GF-D8 (cell line): ENCODE data around the gene HSBP1.

Source experiments
- DNase-seq: peaks from one replicate; lab custom pipeline; 2025; lab: John Stamatoyannopoulos, UW

HSBP1 gene

DNA sequence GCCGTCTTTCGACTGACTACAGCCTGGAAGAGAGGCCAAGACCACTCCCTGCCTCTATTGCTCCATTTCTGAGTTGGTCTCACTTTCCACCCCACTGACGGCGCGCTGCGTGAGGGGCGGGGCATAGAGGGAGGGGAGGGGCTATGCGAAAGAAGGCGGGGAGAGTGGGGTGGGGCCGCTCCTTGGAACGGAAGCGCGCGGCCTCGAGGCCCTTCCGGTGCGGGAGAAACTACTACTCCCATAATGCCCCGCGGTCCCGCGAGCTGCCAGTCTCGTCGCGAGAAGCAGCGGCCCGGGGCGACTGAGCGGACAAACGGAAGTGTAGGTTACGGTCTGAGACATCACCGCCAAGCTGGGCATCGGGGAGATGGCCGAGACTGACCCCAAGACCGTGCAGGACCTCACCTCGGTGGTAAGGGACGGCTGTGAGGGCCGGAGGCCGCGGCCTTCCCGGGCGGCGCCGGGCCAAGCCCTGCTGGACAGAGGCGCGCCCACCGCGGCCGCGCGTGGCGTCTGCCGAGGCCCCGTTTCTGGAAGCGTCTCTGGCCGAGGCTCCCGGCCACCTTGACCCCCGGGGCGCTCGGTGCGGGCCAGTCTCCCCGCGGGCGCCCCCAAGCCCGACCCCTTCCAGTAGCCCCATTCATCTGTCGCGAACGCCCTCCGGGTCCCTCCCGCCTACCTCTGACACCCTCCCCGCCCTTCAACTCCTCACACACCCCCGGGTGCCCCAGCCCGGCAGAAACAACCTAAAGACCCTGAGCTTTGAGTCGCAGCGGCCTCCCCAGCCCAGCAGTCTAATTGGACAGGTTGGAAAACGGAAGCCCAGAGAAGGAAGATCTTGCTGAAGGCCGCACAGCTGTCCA is at the start of gene HSBP1:
Gene HSBP1 (plus strand): TSS at position 269 of the 863 bp plus-strand sequence. CDS start 99 bp downstream, at position 368.
- peak; percentile 51 for DNase-seq

DNA sequence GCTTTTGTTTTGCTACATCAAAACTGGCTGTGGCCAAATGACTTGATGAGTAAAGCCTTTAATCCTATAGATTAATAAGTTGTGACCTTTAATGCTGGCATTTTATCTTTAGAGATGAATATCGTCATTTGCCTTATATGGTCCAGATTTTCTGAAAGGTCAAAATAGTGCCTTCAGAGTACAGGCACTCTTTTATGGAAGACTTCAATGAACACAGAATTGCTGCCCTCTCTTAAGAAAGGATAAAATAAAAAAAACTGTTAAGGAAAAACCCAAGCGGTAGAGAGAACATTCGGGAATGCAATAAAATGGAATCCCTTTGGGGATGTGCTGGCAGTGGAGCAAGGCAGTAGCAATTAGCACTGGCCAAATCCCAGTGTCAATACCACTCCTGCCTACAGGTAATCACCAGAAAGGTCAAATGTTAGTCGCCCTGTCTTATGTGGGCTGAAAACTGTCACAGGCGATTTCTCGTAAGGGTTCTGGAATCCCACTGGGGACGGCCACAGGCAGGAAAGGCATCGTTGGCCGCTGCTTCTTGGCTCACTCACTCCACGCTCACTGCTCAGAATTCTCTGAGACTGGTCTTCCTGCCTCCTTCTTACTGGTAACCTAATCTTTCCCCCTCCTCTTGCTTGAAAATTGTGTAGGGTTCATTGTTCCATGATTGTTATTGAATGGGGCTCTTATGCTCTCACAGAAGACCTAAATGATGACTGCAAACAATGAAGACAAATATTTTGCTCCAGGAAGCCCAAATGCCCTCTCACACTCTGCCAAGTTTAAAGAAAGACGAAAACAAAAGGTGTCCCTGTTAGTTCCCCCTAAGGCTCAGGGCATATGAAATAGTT is 45.4 kb upstream of the HSBP1 start:
- DNase-seq: no peak

DNA sequence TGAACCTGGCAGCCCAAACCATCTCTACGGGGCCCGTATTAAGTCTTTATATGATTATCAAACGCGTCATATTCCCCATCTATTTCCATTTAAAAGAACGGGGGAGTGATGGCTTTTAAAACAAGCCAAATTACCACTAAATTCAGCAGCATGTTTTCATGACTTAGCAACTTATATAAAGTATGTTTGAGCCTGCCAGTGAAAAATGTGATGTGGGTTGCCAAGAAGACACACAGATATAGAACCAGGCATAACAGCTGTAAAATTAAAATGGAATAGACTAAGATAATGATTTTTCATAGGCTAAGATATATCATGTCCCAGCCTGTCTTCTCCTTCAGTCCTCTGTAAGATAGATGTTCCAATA is 44.8 kb upstream of the HSBP1 start:
- no peak for DNase-seq

DNA sequence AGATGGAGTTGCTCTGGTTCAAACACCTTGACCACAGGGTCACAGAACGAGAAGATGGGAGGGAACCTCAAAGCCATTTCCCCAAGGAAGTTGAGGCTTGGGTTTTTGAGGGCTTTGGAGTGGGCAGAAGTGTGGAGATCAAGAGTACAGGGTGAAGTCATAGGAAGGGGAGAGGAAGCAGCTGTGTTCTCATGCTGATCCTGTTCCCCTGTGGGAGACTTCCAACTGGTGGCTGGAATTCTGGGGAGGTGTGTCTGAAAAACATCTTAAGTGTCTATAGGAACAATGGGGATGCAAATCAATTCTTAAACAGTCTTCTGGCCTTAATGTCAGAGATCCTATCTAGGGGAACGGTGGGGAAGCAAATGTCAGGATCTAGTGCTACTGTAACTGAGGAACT is 38.8 kb upstream of the HSBP1 start:
- DNase-seq: peak; percentile 1

DNA sequence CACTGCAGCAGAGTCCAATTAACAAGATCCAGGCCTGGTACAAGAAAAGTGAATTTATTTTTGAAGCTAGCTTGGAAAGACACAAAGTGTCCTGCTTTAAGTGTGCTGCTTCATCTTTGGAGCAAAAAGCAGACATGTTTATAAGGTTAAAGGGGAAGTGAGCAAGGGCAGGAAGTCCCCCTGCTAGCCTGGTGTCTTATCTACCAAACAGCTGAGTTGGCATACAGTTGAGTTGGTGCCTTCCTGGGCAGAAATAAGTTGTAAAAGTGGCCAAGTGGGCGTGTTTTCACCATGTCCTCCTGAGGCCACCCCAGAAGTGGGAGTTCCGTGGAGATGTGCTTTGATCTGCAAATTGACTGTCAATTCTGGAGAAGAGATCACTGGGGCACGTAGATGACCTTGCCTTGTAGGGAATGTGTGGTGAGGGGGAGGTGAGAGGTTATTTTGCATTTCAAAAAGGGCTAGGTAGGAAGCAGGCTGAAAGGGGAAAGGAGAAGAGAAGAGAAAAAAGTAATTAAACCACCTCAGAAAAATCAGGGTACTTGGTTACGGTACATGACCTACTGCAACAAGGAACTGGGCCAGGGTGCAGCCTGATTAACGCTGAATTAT is 38.3 kb upstream of the HSBP1 start:
- peak; percentile 70 for DNase-seq

DNA sequence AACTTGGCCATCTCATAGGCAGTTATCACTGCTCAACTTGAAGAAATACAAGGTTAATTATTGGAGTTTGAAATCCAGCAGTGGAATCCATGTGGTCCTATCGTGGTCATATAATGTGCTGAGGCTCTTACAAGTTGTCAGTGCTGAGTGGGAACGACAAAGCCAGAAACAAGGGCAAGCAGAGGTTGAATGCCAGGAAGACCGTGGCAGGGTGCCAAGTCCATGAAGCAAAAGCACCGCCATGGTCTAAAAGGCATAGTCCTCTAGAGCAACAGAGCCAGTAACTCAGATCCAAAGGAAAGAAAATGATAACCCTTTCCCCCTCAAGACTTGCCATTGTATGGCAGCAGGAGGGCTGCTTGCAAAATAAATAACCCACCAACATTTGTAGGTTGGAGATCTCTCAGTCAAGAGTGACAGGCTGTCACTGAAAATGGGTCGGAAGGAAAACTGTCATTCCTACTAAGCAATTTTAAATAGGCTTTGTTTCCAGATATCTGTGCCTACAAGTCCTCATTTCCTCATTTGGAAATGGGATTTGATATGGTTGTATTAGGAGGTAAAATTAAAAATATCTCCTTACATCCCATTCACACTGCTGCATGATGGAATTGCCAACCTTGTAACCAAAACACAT is 36.4 kb upstream of the HSBP1 start:
- no peak for DNase-seq

DNA sequence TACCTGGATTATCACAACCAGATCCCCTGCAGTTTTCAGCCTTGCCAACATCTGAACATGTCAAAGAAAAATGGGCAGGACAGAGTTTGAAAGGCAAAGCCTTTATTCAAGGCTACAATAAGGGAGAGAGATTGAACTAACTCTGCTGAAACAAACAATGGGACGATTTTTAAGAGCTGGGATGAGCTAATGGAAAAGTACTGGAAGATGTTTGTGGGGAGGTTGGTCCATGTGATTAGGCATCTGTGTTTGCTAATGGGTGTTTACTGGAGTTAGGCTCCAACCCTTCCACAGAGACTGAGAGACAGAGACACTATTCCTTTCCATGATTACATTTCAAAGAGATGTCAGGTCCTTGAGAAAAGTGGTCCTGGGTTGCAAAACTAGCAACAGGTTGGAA is 35.0 kb upstream of the HSBP1 start:
- no peak for DNase-seq

DNA sequence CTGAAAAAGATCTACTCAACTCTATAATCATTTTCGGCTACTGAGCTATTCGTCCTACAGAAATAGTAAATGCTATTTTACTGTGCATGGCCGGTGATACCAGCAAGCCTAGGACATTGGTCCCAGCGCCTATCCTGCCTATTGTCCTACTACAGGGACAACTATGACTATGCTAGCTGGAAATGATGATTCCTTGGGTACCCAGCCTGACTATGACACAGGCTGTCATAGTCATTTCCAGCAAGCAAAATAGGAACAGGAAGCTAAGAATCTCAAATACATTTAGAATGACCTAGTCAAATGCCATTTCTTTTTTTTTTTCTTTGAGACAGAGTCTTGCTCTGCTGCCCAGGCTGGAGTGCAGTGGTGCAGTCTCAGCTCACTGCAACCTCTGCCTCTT is 33.7 kb upstream of the HSBP1 start:
- DNase-seq: no peak

DNA sequence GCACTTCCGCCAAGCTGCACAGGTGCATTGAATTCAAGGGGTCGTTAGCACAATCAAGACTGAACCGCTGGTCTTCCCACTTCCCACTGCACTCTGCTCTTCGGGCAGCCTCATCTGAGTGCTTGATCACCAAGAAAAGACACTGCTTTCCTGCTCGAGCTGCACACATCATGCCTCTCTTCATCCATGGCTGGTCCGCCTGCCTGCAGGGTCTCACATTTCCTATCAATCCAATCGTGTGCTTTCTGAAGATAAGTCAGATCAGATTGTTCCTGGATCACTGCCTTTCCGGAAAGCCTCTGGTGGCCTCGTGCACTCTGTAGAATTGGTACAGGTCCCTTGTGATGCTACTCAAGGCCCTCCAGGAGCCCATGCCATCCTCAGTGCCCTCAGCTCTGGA is 30.8 kb upstream of the HSBP1 start:
- DNase-seq: no peak

DNA sequence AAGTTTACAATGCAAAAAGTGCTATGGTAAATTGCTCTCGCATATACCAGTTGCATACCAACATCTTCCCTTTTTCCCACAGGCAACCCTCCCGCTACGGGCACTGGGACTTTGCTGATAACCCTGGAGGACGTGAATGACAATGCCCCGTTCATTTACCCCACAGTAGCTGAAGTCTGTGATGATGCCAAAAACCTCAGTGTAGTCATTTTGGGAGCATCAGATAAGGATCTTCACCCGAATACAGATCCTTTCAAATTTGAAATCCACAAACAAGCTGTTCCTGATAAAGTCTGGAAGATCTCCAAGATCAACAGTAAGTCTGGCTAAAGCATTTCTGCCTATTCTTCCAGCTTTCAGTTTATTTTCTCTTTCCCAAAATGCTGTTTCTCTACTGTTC is 27.9 kb upstream of the HSBP1 start:
- no peak for DNase-seq

DNA sequence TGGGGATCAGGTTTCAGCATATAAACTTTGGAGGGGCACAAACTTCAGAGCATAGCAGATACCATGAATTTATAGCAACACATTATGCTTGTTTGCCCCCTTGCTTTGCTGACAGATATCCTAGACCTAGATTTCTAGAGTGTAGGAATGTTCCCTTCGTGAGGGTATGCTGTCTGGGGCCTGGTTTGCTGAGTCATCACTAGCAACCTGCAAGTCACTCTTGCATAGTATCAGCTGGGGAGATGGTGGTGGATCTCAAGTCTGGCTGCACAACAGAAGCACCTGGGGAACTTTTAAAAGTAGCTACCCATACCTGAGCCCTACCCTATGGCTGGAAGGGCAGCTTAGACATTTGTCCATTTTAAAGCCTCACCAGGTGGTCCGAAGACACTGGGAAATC is 22.3 kb upstream of the HSBP1 start:
- no peak for DNase-seq

DNA sequence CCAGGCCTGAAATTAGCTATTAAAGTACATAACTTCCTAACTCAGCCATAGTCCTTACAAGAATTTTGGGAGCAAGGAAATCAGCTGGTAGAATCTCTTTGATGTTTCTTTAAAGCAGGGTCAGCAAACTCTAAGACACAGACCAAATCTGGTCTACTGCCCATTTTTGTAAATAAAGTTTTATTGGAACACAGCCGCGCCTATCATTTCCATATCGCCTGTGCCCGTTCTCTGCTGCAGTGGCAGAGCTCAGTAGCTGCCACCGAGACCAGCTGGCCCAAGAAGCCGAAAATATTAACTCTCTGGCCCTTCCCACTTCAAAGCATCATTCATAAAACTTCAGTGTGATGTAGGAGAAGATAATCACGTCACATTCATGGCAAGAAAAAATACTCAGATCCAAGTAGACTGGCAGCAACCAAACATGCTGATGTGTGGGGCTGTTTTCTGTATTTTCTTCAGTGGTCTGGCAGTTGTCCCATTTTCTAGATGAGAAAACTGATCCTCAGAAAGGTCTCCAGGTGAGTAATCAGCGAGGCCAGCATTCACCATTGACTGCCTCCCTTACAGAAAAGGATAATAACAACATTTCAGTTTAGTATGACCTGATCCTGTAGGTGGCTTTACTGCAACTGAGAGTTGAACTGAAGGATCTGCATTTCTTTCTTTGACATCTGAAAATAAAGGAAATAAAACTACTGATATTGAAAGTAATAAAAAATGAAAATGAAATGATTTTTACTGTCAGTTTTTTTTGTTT is 18.0 kb upstream of the HSBP1 start:
- DNase-seq: no peak

DNA sequence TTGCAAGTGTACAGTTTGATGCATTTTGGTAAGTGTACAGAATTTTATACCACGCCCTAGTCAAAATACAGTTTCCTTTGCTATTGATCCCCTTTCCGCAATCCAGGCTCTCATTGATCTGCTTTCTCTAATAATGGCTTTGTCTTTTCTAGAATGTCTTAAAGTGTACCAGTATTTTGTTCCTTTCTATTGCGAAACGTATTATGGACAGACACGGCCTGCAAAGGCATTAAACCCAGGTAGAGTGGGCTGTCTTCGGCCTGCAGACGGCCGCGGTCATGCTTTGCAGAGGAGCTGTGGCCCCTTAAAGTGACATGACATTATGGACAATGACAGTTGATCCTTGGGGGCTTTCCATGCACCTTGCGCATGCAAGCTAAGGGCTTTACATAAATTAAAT is 15.9 kb upstream of the HSBP1 start:
- no peak for DNase-seq

DNA sequence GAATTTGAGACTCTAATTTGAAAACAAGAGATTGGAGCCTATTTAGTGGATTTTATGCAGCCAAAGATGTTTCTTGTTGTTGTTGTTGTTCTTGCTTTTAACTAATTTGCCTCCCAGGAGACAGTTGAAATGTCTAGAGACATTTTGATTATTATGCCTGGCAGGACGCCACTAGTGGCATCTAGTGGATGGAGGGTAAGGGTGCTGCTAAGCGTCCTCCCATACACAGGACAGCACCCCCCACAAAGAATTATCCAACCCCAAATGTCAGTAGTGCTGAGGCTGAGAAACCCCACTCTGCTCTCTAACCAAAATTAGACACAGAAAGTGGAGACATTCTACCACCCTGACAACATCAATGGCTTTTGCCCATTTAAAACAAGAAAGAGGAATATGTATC is 15.4 kb upstream of the HSBP1 start:
- DNase-seq: no peak

DNA sequence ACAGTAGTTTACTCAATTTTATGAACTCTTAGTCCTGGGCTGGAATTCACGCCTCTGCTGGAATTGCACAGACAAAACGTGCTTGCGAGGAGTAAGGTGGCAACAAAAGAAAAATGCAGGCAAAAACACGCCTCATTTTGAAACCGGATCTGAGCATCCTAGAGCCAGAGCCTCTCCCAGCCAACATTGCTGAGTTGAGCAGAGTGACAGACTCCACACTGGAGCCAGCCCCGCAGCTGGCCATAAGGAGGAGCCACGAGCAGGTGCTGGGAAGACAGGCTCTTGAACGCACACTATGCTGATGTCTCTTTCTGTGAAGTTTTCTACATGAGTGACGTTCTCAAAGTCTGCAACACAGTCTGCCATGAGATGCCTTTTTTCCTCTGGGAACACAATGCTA is 14.6 kb upstream of the HSBP1 start:
- DNase-seq: no peak

DNA sequence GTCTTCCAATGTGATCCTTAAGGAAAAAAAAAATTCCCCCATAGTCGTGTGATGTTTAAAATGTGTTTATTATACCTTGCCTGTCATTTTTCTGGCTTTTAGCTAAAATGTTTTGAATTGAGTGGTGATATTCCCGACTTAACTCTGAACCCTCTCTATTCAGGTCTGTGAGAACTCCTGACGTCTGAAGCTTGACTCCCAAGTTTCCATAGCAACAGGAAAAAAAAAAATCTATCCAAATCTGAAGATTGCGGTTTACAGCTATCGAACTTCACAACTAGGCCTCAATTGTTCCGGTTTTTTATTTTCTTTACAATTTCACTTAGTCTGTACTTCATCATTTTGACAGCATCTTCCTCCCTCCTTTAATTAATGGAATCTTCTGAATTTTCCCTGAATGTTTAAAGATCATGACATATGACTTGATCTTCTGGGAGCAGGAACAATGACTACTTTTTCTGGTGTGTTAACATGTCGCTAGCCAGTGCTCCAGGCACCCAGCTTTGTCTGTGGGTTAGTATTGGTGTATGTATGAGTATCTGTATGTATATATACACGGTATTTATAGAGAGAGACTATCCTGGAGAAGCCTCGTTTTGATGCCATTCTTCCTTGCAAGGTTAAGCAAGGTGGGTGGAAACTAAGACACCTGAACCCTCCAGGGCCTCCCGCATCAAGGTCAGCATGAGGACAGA is 12.8 kb upstream of the HSBP1 start:
- no peak for DNase-seq

DNA sequence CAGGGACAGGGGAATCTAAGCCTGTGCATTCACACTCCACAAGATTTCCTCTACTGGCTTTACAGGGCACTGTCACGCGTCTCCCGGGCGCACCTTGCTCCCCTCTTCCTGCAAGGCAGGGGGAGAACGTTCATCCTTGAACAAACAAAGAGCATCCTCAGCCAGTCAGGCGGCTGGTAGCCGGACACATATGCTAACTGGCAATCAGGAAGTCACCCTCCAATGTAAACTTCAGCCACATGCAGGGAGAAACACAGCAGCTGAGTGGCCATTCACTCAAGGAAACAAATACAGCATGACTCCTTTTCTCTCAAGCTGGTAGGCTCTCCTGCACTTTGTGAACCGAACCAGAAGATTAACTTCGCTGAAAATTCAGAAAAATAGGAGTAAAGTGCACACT is 10.8 kb upstream of the HSBP1 start:
- DNase-seq: no peak

DNA sequence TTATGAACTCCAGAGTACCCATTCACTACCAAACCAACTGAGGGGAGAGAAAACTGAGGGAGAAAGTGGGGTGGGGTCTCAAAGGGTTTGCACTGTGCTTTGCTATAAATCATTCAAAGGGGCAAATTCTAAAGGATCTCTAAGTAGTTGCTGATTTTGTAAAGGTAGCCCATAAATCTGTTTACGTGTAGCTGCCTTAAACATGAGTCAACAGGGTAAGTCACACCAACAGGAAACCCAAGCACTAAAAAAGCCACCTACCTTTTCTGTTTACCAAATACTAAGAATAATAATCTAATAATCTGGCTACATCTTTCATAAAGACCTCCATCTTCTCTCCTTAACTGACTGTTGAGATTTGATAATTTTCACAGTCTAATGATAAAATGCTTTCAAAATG is 8.4 kb upstream of the HSBP1 start:
- DNase-seq: no peak

DNA sequence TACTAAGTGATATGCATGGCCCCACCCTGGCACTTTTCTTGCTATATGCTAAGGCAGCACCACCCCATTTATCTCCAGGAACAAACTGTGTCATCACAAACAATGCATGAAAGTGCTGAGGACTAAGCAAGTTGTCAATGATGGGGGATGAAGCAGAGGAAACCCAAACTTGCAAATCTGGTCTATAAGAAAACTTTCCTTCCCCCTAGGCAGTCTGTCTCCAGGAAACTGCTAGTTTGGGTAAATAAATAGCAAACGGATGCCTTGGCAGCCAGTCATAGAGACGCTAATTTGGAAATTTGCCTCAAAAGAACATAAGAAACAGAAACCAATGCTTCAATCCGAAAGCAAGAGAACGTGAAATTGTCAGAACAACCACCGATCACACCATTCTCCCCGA is 5.6 kb upstream of the HSBP1 start:
- DNase-seq: no peak

DNA sequence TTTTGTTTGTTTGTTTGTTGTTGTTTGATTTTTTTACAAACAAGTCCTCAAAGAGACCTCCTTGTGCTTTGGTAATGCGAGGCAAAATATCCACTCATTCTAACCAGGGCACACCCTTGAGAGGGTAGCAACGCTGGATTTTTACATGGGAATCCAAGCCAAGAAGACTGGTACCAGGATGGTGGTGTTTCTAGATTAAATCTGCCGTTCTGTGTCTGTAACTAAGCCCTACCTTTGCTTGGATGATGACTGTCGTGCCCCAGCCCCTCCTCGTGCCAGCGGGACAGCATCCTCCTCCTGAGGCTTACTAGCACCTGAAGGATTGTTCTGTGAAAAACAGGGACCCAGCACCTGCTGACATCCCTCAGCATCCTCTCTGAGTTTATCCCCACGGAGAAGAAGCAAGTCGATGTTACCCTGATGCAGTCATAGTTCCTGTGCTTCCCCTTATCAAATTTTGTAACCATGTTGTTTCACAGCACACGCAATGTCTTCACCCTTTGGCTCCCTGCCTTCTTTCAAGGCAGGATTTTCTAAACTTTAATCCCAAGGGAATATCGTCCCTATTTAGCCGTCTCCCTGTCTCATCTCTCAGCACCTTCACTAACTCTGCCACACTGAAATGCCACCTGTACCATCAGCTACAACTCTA is 5.1 kb upstream of the HSBP1 start:
- DNase-seq: no peak

DNA sequence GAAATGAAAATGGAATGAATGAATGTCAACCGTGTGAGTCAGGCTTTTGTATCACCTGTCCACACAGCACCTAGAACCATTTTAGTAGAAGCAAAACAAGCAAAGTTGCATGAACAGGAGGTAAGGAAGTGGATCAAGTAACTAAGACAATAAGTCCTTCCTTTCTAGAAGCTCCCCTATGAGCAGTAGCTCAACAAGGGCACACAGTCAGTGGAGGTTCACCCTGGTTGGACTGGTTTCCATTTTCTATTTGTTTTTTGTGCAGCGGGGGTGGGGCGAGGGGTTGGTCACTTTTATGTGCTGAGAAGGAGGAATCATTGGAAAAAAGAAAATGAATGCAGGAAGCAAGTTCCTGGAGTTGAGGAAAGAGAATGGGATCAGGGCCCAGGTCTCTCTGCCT is 4.0 kb upstream of the HSBP1 start:
- no peak for DNase-seq
